OCI-LY3 (cell line): ENCODE results near the gene PLEKHF1.

Source experiments
- EZH2phosphoT487 ChIP-seq: fragments of 200-600 bp; shearing (Covaris generic); IDR thresholded peaks from 2 replicates; pipeline ENCODE4 v1.6.1; 2018; ENCODE audit warnings: antibody characterized with exemption, mixed run types, low read depth
- TF ChIP-seq, protein P1 (sequence below): fragments of 200-600, 300-600 bp; sonication (generic); IDR thresholded peaks from 2 replicates; pipeline ENCODE4 v1.5.1; 2014; ENCODE audit warnings: antibody characterized with exemption, low read length, low read depth

DNA sequence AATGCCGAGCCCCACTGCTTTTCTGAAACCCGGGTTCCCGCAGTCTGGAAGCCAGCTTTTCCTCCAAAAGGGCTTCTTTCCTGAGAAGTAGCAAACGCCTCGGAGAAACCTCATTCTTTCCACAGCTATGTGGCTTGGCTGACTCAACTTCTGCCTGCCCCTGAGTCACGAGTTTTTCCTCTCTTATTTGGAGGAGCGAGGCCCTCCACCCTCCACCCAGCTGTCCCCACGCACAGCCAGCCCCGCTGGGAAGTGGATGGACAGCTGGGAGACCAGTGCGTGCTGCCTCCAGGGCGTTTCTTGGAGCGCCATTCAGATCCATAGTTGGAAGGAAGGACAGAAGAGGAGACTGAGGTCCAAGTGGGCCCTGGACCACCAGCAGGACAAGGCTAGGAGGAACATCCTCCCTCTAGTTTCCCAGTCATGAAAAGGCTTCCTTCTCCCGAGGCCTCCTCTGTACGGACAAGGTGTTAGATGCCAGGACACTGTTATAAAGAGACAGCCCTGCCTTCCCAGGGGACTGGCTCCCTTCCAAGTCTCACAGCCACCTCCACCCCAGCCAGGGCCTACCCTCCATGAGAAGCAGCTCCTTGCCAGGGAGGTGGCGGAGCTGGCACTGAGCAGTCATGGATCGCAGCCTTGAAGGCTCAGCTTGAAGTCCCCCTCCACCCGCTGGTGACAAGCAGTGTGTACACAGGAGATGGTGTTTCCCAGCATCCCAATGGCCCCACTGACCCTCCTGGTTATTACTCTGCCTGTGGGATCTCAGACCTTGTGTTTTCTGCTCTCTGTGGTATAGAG, 2.5 kb upstream of the PLEKHF1 start:
- TF ChIP-seq EZH2phosphoT487: no peak
- TF ChIP-seq, protein P1, sequence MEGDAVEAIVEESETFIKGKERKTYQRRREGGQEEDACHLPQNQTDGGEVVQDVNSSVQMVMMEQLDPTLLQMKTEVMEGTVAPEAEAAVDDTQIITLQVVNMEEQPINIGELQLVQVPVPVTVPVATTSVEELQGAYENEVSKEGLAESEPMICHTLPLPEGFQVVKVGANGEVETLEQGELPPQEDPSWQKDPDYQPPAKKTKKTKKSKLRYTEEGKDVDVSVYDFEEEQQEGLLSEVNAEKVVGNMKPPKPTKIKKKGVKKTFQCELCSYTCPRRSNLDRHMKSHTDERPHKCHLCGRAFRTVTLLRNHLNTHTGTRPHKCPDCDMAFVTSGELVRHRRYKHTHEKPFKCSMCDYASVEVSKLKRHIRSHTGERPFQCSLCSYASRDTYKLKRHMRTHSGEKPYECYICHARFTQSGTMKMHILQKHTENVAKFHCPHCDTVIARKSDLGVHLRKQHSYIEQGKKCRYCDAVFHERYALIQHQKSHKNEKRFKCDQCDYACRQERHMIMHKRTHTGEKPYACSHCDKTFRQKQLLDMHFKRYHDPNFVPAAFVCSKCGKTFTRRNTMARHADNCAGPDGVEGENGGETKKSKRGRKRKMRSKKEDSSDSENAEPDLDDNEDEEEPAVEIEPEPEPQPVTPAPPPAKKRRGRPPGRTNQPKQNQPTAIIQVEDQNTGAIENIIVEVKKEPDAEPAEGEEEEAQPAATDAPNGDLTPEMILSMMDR: no peak
